Gastrocnemius medialis (tissue), 4 donors: ENCODE results near the gene LARGE1.

Experiments used
- POLR2A ChIP-seq, 2 donors: fragments of 450-650 bp; IDR thresholded peaks; one replicate each; pipeline ENCODE4 v1.6.1; 2017; ENCODE audit warnings: antibody characterized with exemption in 2 of 2, mild to moderate bottlenecking in 2 of 2, moderate library complexity in 2 of 2
- TF ChIP-seq, protein P1 (sequence below), 5 experiments: fragments of 450-650 bp in 3 of 5; fragments of 200-600 bp in 2 of 5; sonication (generic) in 2 of 5; IDR thresholded peaks in 4 of 5; conservative IDR thresholded peaks in 1 of 5; 1 replicate in 4 of 5; 2 replicates in 1 of 5; pipeline ENCODE4 v1.5.1; 2016 to 2019; ENCODE audit warnings: antibody characterized with exemption in 5 of 5, mild to moderate bottlenecking in 3 of 5, moderate library complexity in 3 of 5

DNA sequence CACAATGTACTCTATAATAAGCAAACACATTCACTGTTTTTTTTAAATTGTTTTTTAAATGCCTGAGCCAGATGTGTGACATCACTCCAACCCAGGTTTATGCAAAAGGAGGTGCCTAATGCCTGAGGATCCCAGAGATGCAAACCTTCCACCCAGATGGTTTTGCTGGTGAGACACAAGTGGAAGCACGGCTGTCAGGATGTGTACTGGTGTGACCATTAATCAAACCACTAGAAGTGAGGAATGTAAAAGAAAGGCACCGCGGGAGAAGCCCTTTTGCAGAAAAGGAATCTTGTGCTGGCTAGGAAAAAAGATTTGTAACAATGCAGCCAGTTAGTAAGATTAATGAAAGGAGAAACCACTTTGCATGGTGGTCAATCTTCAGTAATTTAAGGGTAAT lies 407.4 kb downstream of the LARGE1 start:
- TF ChIP-seq, protein P1, sequence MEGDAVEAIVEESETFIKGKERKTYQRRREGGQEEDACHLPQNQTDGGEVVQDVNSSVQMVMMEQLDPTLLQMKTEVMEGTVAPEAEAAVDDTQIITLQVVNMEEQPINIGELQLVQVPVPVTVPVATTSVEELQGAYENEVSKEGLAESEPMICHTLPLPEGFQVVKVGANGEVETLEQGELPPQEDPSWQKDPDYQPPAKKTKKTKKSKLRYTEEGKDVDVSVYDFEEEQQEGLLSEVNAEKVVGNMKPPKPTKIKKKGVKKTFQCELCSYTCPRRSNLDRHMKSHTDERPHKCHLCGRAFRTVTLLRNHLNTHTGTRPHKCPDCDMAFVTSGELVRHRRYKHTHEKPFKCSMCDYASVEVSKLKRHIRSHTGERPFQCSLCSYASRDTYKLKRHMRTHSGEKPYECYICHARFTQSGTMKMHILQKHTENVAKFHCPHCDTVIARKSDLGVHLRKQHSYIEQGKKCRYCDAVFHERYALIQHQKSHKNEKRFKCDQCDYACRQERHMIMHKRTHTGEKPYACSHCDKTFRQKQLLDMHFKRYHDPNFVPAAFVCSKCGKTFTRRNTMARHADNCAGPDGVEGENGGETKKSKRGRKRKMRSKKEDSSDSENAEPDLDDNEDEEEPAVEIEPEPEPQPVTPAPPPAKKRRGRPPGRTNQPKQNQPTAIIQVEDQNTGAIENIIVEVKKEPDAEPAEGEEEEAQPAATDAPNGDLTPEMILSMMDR (IDR thresholded peaks at IDR 0.05 in 4 of 5, conservative IDR thresholded peaks at IDR 0.05 in 1 of 5): no peak
- TF ChIP-seq POLR2A (IDR thresholded peaks at IDR 0.05): no peak
